ENCODE data around the gene HDAC4.

The HDAC4 gene

DNA sequence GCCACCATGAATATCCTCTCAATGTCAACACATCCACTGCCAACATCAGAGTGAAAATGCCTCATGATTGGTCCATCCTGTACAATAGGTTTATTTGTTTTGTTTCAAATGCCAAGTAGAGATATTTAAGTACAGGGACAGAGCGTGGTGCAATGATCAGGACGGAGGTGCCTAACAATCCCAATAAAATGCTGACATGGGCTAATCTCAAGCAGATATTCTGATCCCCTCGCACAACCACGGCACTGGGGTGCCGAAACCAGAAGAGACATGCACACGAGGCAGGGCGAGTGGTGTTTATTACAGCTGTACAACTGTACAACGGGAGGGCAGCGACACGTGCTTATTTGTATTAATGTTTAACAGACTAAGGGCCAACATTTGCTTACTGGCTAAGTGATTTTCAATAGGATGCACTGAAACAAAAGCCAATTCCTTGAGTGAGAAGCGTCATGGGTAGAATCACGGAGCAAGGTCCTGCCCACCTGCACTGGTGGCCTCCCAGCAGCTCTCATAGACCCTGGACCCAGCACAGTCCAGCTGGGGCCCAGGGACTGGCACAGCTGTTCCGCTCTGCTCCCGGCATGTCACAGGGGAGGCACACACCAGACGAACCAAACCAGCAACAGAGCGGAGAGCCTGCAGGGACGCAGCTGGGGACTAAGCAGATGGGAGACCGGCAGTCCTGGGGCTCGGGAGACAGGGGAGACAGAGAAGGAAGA lies 101.4 kb downstream of the HDAC4 start:
- DNase-seq (ENCODE audit: low read depth in 3 of 3, low spot score in 1 of 3) = no peak

DNA sequence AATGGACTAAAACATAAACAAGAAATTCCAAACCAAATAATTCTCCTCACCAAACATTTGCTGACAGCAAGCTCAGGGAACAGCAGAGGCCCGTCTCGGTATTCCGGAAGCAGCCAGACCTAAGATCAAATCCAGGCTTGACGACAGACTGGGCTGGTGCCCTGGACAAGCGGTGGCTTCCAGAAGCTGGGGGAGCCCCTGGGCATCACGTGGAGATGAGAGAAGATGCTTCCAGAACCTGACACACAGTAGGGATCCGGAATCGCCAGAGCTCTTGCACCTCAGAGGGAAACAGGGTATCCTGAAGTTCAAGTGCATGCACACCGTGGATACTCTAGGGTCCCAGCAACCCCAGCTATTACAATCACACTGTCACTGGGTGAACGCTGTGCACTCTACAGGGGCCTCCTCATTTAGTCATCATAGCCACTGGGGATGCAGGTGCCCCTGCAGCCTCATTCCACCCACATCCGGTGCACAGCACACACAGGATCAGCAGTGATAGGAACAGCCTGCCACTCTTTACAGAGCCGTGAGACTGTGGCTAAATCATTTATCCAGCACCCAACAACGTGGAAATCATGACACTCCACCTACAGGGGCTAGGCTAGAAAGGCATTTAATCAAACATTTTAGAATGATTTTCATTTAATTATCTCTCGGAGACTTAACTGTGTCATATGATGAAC lies 102.6 kb downstream of the HDAC4 start:
- DNase-seq (ENCODE audit: low read depth in 3 of 3, low spot score in 1 of 3) = peak in 2 of 3 donors; percentile 51 to 54

DNA sequence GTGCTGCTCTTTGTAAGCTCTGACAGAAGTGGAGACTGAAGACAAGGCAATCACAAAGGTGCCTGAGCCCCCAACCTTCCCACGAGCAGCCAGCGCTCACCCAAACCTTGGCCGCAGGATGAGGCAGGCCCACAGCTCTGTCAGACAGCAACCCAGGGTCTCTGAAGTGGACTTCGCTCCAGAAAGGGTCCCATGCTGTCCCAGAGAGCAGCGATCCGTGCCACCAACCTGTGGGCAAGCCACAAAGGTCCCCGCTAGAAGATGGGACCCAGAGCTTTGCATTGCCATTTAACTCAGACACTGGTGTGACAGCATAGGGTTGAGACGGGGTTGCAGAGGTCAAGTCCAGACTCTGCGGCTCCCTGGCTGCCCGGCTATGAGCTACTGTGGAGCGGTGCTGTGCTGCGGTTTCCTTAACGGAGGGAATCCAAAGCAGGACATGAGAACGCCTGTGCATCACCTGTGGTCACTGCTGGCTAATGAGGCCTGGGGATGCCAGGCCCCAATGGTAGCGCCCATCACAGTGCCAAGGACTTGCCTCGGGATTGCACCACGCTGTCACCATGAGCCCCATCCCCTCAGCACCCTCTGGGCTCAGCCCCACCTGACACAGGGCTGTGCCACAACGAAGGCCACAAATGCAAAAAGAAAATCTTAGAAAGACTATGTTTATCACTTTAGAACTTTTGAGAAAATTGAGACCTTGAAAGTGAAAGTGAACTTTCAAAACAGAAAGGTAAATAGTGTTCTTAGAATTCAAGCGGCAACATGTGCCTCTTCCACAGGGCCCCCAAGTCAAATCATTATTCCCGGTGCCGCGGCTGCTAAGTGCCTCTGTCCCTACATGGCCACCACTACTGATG lies 103.4 kb downstream of the HDAC4 start:
- DNase-seq (ENCODE audit: low read depth in 3 of 3, low spot score in 1 of 3) = no peak

DNA sequence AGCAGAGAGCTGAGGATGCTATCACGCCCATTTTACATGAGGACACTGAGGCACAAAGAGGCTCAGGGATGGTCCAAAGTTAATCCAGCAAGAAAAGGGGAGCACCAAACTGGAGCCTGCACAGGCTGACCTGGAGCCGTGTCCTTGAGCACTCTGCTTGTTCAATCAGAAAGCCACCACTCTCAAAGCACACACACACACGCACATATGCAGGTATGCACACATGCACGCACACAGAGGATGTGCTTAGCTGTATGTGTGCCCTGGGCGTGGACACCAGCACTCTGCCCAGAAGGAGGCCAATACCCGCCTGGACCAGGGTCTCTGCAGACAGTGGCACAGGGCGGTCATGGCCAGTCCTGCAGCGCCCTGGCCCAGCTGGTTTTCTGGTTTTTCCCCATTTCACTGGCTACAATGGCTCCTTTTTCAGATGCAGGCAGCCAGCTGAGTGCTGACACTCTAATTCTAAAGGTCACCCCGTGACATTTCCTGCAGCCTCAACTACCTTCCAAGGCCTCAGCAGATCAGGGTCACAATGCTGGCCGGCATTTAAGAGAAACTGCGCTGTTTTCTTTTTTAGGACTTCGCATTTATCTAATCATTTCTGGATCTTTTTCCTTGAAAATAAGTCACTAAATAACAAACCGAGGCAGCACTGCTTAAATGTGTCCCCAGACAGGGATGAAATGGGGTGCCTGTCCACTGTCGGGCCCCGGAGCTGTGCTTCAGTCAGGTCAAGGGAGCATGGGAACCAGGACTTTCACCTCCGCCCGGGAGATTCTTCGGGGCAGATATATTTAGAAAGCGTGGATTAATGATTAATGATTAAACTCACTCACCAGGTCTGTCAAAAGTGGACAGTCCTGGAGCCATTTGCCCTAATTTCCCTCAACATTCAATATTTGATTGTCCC lies 104.5 kb downstream of the HDAC4 start:
- no peak for DNase-seq (ENCODE audit: low read depth in 3 of 3, low spot score in 1 of 3)

DNA sequence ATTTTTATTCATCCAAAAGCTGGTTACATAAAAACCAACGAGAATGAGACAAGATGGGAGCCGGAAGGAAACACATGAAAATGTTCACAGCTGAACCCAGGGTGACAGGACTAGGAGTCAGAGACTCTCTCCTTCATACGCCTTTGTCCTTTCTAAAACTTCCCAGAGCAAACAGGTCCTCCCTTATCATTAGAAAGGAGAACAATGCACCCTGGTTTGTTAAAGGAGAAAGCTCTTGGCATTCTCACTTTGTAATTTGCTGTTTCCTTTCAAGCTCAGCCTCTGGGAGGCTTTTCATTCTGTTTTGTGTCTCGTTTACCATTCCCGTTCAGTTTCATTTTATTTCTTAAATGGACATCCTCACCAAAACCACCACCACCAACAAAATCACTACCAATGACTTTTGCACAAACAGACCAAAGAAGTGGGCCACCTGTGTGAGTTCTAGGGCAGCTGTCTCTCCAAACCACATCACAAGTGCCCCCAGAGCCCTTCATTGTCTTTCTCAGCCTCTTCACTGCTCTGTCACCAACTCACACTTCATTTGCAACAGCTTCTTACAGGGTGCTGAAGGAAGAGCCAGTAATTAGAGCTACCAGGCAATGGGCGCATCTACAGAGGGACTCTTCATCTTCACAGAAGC lies 105.3 kb downstream of the HDAC4 start:
- no peak for DNase-seq (ENCODE audit: low read depth in 3 of 3, low spot score in 1 of 3)

DNA sequence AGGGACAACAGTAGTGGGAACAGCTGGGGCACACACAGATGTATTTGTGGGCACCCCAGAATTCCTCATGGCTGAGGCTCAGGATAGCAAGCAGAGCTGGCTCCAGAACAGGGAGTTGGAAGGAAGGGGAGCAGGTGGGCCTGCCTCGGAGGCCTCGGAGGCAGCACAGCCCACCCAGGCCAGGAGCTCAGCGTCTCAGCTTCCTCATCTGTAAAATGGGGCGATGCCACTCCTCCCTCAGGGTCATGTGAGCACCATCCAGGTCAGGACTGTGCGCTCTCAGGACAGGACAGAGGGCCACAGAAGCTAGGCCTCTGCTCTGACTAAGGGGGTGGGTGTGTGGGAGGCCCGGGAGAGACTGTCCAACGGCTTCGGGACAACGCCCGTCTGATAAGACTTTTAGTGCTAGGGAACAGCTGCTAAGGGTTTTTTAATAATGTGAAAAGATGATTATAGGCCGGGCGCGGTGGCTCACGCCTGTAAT lies 106.2 kb downstream of the HDAC4 start:
- no peak for DNase-seq (ENCODE audit: low read depth in 3 of 3, low spot score in 1 of 3)

DNA sequence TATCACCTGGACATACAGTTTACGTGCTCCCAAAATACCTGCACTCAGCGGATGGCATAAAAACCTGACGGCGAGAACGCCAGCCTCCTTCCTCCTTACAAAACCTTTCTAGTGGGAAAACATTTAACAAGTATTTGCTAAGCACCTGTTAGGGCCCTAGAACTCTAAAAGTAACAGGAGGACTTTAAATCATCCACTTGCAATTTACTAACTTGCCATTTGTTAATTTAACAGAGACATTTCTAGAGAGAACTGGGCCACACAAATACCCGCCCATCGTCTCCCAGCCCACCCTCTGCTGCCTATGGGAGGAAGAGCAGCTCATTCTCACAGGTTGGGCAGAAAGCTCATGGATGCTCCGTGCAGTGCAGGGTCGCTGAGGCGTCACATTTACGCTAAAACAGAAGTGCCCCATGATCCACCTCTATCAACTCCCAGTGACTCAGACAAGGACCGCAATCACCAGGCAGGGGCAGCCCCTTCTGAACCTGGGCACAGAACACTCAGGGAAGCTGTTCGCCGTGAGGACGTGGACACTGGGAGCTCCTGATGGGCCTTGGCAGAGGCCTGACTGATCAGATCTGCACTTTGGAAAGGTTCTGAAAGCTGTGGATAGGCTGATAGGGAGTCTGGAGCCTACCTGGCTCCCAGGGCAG lies 106.9 kb downstream of the HDAC4 start:
- peak in 1 of 3 donors; percentile 28 for DNase-seq (ENCODE audit: low read depth in 3 of 3, low spot score in 1 of 3)

DNA sequence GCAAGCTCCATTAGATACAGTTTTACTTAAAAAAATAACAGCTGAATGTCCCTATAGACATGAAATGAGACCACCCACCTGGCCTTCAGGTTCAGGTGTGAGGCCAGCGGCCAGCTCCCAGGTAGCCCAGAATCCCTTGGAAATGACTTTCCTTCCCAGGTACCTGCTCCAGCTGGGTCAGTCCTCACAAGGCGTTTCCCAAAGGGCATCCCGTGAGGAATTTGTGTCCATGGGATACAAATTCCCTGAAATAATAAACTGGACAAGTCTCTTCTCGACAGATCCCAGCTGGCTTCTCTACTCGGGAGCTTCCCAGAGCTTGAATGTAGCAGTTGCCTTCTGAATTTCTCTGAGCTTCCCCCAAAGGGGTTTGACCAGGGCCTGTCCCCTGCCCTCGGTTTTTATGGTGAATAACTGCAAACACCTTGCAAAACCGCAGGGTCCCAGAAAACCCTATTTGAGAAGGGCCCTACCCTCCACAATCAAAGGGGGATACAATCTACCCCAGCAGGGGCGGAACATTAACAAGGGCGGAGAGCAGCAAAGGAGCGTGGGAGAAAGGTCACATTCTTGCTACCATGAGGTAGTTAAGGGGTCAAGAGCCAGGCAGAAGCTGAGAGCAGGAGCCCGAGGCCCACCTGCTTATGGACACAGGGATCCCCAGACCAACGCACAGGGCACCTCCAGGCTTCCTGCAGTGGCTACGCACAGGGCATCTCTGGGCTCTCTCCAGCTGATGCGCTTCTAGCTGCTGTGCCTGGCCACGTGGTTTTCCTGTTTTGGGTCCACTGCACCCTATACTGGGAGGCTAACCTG lies 107.7 kb downstream of the HDAC4 start:
- DNase-seq (ENCODE audit: low read depth in 3 of 3, low spot score in 1 of 3) = no peak

DNA sequence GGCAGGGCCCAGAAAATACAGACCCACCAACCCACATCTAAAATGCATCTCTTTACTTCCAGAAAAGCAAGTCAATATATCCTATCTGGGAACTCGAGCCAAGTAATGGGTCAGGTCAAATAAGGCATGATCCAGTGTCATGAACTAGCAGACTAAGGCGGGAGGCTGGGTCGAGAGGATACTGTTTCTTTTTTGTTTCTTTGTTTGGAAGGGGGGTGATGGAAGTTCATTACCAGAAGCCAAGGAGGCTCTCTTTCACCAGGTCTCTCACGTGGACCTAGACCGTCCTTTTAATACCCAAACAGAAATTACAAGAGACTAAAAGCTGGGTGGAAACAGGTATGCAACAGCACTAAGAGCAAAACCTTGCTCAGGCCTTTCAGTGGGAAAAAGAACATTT lies 108.3 kb downstream of the HDAC4 start:
- DNase-seq (ENCODE audit: low read depth in 3 of 3, low spot score in 1 of 3) = no peak

DNA sequence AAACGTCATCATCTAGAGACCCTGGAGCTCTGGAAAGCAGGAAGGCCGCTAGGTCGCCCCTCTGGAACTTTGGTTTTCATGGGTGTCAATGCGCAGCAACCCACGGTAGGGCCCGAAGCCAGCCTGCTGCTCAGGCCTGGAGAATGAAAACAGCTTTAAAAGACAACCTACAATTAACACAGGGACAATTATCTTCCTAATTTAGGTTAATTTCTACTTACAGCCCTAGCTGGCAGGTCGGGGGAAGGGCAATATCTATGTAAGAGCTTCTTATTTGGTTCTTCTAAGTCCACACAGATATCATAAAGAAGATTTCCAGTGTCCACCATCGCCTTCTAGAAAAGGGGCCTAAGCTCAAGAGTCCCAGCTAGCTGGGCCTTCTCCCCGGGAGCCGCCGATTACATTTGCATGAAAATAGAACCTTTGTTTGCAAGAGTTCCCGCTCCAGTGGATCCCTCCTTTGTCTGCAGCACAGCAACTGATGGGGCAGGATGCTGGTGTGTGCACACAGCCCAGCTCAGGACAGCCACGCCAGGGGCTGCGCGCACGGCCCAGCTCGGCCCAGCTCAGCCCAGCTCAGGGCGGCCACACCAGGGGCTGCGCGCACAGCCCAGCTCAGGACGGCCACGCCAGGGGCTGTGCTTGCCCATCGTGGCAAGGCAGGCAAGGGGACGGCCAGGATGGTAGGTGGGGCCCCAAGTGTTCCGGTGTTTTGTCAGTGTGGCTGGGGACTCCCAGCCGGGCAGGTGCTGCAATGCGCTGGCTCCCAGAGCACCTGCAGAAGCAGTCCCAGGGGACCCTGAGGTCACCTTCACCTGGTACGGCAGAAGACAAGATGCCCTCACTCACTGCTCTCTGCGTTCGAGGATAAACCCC lies 109.1 kb downstream of the HDAC4 start:
- no peak for DNase-seq (ENCODE audit: low read depth in 3 of 3, low spot score in 1 of 3)

DNA sequence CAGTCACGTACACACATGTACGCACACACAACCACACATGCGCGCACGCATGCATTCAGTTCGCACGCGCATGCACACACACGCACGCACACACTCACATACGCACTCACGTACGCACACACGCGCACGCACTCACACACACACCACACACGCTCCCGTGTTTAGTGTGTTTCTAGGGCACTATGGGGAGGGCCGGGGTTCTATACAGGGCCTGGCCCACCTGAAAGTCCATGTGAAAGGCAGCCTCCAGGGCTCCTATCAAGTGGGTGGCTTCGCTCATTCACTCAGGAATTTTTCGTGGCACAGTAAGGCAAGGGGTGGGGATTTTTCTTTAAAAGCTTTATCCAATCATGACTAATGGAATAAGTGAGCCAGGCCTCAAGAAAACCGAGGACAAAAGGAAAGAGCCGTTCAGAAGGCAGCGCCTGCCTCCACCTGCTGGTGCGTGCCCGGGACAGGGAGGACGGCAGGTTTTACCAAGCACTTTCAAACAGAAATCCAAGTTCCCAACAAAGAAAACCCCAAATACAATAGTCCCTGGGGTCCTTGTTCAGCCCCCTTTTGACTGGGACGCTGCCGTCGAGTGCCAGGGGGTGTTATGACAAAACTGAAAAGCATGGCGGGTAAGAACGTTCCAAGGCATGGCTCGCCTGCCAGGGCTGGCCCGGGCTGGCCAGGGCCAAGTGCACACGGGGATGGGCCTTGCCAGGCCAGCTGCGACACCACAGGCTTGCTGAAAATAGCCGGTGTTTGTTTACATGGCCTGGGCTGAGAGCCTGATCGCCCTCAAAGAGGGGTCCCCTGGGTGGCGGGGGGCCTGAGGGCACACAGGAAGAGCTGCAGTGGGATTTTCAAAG lies 110.0 kb downstream of the HDAC4 start:
- DNase-seq (ENCODE audit: low read depth in 3 of 3, low spot score in 1 of 3) = no peak

DNA sequence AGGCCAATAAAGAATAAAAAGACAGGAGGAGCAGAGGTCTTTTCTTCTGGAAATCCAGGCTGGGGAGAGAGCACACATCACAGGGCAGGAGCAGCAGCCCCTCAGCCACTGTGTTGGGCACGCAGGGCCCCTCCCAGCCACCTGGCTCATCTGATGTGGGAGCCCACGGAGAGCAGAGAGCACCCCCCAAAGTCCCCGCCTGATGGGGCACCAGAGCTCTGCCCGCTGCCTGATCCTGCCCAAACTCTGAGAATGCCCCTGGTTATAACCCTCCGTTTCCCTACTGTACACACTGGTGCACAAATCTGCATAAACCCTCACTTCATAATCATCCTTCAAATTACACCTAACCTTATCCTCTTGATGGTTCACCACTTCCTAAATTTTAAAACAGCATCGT lies 111.3 kb downstream of the HDAC4 start:
- no peak for DNase-seq (ENCODE audit: low read depth in 3 of 3, low spot score in 1 of 3)

DNA sequence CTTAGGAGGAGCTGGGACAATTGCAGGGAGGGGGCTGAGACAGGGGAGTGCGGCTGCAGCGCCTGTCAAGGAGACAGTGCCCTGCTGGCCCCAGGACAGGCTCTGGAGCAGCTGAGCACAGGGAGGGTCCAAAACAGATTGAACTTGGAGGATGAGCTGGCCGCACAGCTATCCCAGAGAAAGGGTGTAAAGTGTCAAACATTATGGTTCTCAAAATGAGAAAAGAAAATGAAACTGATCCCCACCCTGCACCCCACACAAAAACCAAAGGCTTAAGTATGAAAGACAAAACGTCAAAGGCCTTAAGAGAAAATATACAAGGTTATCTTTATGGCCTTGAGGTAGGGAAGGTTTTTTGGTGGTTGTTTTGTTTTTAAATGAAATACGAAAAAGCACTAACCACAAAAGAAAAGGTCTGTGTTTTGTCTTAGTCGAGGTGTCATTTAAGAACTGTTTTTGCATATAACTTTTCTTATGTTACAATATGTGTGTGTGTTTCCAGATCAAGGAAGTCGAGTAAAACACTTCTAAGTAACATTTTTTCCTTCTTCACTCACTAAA lies 111.8 kb downstream of the HDAC4 start:
- DNase-seq (ENCODE audit: low read depth in 3 of 3, low spot score in 1 of 3) = no peak

DNA sequence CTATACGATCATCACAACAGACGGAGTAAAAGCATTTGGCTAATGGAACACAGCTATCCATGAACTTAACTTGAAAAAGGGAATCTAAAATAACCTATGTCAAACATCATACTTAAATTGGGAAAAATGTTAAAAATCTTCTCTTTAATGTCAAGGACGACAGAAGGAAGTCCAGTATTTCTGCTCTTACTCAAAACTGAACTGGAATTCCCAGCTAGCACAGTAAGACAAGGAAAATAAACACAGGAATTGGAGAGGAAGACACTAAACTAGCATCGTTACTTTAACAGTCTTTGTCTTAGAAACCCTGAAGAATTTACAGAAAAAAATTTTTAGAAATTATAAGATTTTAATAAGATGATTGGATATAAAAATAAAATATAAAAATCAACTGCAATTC lies 112.6 kb downstream of the HDAC4 start:
- no peak for DNase-seq (ENCODE audit: low read depth in 3 of 3, low spot score in 1 of 3)

DNA sequence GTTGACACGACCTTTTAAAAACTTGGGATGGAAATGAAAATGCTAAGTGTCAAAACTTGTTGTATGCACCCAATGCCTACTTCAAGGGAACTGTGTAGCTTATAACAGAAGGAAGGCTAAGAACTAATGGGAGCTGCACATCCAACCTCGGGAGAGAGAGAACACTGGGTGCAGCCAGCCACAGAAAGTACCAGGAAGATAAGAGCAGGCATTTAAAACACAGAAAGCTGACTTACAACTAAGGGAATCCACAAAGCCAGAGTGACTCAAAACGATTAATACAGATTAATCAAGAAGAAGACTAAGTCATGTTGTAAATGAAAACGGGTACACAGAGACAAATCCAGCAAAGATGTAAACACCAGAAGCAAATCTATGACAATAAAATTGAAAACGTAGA lies 113.4 kb downstream of the HDAC4 start:
- no peak for DNase-seq (ENCODE audit: low read depth in 3 of 3, low spot score in 1 of 3)

DNA sequence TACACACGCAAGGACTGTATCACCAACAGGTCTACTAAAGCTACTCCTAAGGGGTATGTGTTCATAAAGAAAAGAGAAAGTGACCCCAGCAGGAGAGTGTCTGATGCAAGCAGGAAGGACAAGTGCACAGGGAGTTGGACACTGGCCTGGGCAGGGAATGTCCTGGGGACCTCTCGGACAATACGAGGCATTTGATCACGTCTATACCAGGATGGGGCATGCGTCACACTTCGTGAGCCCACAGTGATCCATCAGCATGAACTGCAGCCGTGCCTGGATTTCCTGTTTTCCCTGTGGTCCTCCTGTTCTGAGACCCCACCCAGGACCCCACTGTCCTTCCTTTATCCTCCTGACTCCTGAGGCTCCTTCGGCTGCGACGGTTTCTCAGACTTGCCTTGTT lies 113.9 kb downstream of the HDAC4 start:
- no peak for DNase-seq (ENCODE audit: low read depth in 3 of 3, low spot score in 1 of 3)

DNA sequence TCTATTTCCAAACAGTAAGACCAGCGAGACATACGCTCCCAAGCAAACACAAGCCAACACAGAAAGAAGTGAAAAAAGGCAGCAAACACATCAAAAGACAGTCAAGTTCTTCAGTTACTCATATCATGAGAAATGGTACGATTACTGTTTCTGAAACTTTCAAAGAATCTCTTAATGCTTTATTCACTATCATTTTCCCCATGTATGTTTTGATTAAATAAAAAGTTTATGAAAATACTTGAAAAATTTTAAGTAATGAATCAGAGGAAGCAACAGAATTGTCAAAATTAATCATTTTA lies 114.9 kb downstream of the HDAC4 start:
- DNase-seq (ENCODE audit: low read depth in 3 of 3, low spot score in 1 of 3) = no peak
